KOPT-K1 (cell line): Measurements from ENCODE around the gene FUBP1.

ENCODE experiments used
- H3K27ac ChIP-seq: fragments of 200-600 bp; sonication (generic); 2 replicates; pipeline ENCODE4 v1.5.1; 2016; ENCODE audit warnings: antibody characterized with exemption, mild to moderate bottlenecking, low read depth, low read length; ENCODE audit not compliant: poor library complexity, severe bottlenecking
- H3K36me3 ChIP-seq: fragments of 200-600 bp; sonication (generic); 2 replicates; pipeline ENCODE4 v1.5.1; 2017; ENCODE audit warnings: antibody characterized with exemption, mild to moderate bottlenecking, low read length, moderate library complexity; ENCODE audit not compliant: insufficient read depth
- H3K9me3 ChIP-seq: fragments of 200-600 bp; sonication (generic); 2 replicates; pipeline ENCODE4 v1.5.1; 2017; ENCODE audit warnings: antibody characterized with exemption, low read length, mild to moderate bottlenecking; ENCODE audit not compliant: insufficient read depth, poor library complexity, severe bottlenecking

FUBP1 gene

GRCh38 chr1:77975907-77976306 lies 3.0 kb downstream of the FUBP1 start:
- Histone ChIP-seq H3K36me3 (peaks cover 60% of the 10 kb centered on the region), H3K27ac (no peak overlapping the region), H3K9me3 (no peaks in the 10 kb centered on the region)

GRCh38 chr1:77975386-77975785 lies 3.5 kb downstream of the FUBP1 start:
- no peaks in the 10 kb centered on the region for H3K9me3 ChIP-seq
- peaks cover 65% of the 10 kb centered on the region for H3K36me3 ChIP-seq
- no peak overlapping the region for H3K27ac ChIP-seq

- Histone ChIP-seq H3K27ac (no peak overlapping the region), H3K36me3 (peaks cover 93% of the 10 kb centered on the region), H3K9me3 (no peaks in the 10 kb centered on the region)
Measured at GRCh38 chr1:77972080-77972479, 6.8 kb downstream of the FUBP1 start.

GRCh38 chr1:77970192-77970591 lies 8.7 kb downstream of the FUBP1 start:
- no peaks in the 10 kb centered on the region for H3K9me3 ChIP-seq
- peaks cover 93% of the 10 kb centered on the region for H3K36me3 ChIP-seq
- H3K27ac ChIP-seq, result no peak overlapping the region

GRCh38 chr1:77966291-77966690 lies 12.6 kb downstream of the FUBP1 start:
- Histone ChIP-seq H3K36me3 (peaks cover 100% of the 10 kb centered on the region), H3K27ac (peak overlapping the region; percentile 28), H3K9me3 (no peaks in the 10 kb centered on the region)

- H3K27ac ChIP-seq, result no peak overlapping the region
- H3K36me3 ChIP-seq, result peaks cover 100% of the 10 kb centered on the region
- H3K9me3 ChIP-seq, result no peaks in the 10 kb centered on the region
Measured at GRCh38 chr1:77961392-77961791, 17.5 kb downstream of the FUBP1 start.

- Histone ChIP-seq H3K9me3 (no peaks in the 10 kb centered on the region), H3K27ac (no peak overlapping the region), H3K36me3 (peaks cover 100% of the 10 kb centered on the region)
Measured at GRCh38 chr1:77958850-77959249, 20.0 kb downstream of the FUBP1 start.

- Histone ChIP-seq H3K27ac (no peak overlapping the region), H3K36me3 (peaks cover 100% of the 10 kb centered on the region), H3K9me3 (no peaks in the 10 kb centered on the region)
Measured at GRCh38 chr1:77958391-77958790, 20.5 kb downstream of the FUBP1 start.

GRCh38 chr1:77956464-77956863 lies 22.4 kb downstream of the FUBP1 start:
- Histone ChIP-seq H3K36me3 (peaks cover 99% of the 10 kb centered on the region), H3K9me3 (no peaks in the 10 kb centered on the region), H3K27ac (no peak overlapping the region)

- H3K36me3 ChIP-seq, result peaks cover 99% of the 10 kb centered on the region
- no peaks in the 10 kb centered on the region for H3K9me3 ChIP-seq
- no peak overlapping the region for H3K27ac ChIP-seq
Measured at GRCh38 chr1:77955709-77956108, 23.2 kb downstream of the FUBP1 start.

GRCh38 chr1:77954521-77954920 lies 24.4 kb downstream of the FUBP1 start:
- H3K36me3 ChIP-seq, result peaks cover 99% of the 10 kb centered on the region
- no peaks in the 10 kb centered on the region for H3K9me3 ChIP-seq
- no peak overlapping the region for H3K27ac ChIP-seq

GRCh38 chr1:77953907-77954306 lies 25.0 kb downstream of the FUBP1 start:
- H3K9me3 ChIP-seq, result no peaks in the 10 kb centered on the region
- no peak overlapping the region for H3K27ac ChIP-seq
- H3K36me3 ChIP-seq, result peaks cover 99% of the 10 kb centered on the region

- no peaks in the 10 kb centered on the region for H3K9me3 ChIP-seq
- H3K27ac ChIP-seq, result no peak overlapping the region
- peaks cover 99% of the 10 kb centered on the region for H3K36me3 ChIP-seq
Measured at GRCh38 chr1:77951328-77951727, 27.5 kb downstream of the FUBP1 start.

GRCh38 chr1:77950873-77951272 lies 28.0 kb downstream of the FUBP1 start:
- H3K9me3 ChIP-seq, result no peaks in the 10 kb centered on the region
- no peak overlapping the region for H3K27ac ChIP-seq
- peaks cover 99% of the 10 kb centered on the region for H3K36me3 ChIP-seq

GRCh38 chr1:77948841-77949424 lies 29.9 kb downstream of the FUBP1 start:
- peaks cover 99% of the 10 kb centered on the region for H3K36me3 ChIP-seq
- no peak overlapping the region for H3K27ac ChIP-seq
- H3K9me3 ChIP-seq, result no peaks in the 10 kb centered on the region

GRCh38 chr1:77945345-77945744 lies 33.5 kb downstream of the FUBP1 start:
- Histone ChIP-seq H3K36me3 (peaks cover 99% of the 10 kb centered on the region), H3K27ac (no peak overlapping the region), H3K9me3 (no peaks in the 10 kb centered on the region)
